Measurements from ENCODE around the gene ENTPD6.

The ENTPD6 gene

DNA sequence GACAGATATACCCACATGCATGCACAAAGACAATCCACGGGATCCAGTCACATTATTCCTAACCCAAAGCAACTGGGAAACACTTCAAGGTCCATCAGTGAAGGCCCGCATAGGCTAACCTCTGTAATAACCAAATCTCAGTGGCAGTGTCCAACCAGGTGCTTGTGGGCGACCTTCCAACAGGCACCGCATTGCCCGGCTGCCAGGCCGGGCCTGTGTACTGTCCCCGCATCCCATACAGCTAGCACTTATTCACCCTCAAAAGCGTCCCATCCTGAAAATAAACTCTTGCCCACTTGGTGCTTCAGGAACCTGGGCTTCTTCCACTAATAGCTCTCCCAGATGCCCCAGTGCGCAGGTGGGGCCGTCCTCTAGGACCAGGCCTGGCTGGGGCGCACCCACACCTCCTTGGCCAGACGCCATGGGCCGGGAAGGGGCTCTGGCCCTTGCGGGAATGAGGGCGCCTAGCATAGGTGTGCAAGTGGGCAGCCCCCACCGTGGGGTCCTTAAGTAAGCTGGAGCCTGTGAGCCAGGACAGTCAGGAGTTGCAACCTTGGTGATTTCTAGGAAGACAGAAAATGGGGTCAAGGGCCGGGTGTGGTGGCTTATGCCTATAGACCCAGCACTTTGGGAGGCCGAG lies 1.1 kb upstream of the ENTPD6 start:
- H3K4me1 ChIP-seq (ENCODE audit: control insufficient read depth, insufficient read depth, low read length): peaks cover 9% of the 10 kb centered on the region
- no peaks in the 10 kb centered on the region for H3K27me3 ChIP-seq (ENCODE audit: control insufficient read depth, insufficient read depth, low read length)
- H3K36me3 ChIP-seq (ENCODE audit: control insufficient read depth, insufficient read depth, low read length): no peaks in the 10 kb centered on the region
- H3K27ac ChIP-seq (ENCODE audit: low read depth, low read length): peak overlapping the region; percentile 95
- H3K9ac ChIP-seq (ENCODE audit: low read length): no peak overlapping the region
- no peak overlapping the region for H3K4me3 ChIP-seq (ENCODE audit: low read length)

DNA sequence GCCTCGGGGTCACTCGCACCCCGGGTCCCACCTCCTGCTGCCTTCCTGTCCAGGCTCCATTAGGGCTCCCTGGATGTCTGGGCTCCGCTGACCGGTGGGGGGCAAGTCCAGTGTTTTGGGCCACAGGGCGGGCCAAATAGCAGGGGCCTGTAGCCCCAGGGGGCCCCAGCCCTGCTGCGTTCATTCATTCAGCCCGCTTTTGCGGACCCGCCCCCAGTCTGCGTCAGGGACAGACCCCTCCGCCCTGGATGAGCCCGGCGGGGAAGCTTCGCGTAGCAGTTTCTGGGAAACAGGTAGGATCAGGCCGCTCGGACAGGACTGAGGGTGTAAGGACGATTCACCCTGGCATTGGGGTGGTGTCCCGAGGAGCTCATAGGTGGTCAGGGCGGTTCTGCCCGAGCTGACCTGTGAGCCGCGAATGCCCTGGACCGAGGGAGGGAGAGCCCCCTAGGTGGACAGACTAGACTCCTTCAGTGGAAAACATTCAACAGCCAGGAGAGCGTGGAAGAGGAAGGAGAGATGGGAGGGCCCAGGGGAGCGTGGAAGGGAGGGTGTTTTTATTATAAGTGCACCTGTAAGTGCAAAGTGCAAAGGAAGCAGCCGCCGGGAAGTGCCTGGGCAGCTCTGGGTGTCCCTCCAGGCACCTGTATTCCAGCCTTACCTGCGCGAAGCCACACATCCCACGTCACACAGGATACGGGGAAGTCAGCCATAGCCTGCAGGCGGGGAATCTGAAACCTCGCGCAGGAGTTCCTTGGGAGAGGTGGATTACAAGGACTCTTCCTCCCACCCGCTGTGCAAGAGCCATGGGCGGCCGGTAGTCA lies 662 bp downstream of the ENTPD6 start:
- Histone ChIP-seq H3K27ac (ENCODE audit: low read depth, low read length) (peak overlapping the region; percentile 95), H3K9ac (ENCODE audit: low read length) (peak overlapping the region; percentile 86), H3K36me3 (ENCODE audit: control insufficient read depth, insufficient read depth, low read length) (no peaks in the 10 kb centered on the region), H3K27me3 (ENCODE audit: control insufficient read depth, insufficient read depth, low read length) (no peaks in the 10 kb centered on the region), H3K4me1 (ENCODE audit: control insufficient read depth, insufficient read depth, low read length) (peaks cover 9% of the 10 kb centered on the region), H3K4me3 (ENCODE audit: low read length) (peak overlapping the region; percentile 84)

DNA sequence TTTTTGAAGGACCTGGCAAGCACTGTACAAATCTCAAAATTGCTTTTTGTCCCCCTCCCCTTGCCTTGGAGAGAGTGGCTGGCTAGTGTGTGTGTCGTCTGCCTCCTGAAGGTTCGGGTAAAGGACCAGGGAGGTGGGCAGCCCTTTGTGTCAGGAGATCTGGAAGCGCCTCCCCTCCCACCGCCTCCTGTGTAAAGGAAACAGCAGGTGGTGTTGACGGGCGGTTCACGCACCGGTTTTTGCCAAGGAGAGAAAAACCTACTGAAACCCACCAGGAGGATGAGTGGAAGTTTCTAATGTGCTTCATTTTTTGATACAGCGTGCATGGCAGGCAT lies 1.2 kb downstream of the ENTPD6 start:
- peaks cover 9% of the 10 kb centered on the region for H3K4me1 ChIP-seq (ENCODE audit: control insufficient read depth, insufficient read depth, low read length)
- H3K36me3 ChIP-seq (ENCODE audit: control insufficient read depth, insufficient read depth, low read length): no peaks in the 10 kb centered on the region
- peak overlapping the region; percentile 95 for H3K27ac ChIP-seq (ENCODE audit: low read depth, low read length)
- H3K27me3 ChIP-seq (ENCODE audit: control insufficient read depth, insufficient read depth, low read length): no peaks in the 10 kb centered on the region
- H3K9ac ChIP-seq (ENCODE audit: low read length): peak overlapping the region; percentile 86
- peak overlapping the region; percentile 84 for H3K4me3 ChIP-seq (ENCODE audit: low read length)

DNA sequence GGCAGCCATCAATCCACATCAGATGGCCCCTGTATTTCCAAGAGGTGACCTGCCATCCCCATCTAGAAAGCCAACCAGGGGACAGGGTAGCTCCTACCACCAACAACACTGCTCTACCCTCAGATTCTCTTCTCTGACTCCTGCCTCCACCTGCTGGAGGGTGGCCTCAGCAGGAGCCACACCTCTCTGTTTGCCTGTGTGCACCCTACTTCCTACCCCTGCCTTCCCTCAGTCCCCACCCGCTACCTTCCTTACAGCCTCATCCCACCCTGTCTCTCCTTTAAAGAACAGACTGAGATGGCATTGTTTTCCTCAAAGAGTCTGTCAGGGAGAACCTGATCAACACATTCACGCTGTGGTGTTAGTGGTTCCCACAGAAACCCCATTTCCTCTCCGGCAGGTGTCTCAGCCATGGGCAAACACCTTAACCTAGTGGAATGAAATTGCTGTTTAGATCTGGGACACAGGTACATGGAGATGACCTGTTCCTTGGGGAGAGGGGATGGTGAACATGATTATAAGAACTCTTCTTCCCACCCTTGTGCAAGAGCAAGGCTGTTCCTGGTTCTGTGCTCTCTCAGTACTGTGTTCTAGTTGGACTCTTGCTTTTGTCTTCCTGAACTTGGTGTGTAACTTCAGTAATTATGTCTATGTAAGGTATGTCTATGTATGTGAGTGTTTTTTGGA lies 1.8 kb downstream of the ENTPD6 start:
- no peak overlapping the region for H3K9ac ChIP-seq (ENCODE audit: low read length)
- H3K27me3 ChIP-seq (ENCODE audit: control insufficient read depth, insufficient read depth, low read length): no peaks in the 10 kb centered on the region
- peak overlapping the region; percentile 84 for H3K4me3 ChIP-seq (ENCODE audit: low read length)
- H3K36me3 ChIP-seq (ENCODE audit: control insufficient read depth, insufficient read depth, low read length): no peaks in the 10 kb centered on the region
- peak overlapping the region; percentile 95 for H3K27ac ChIP-seq (ENCODE audit: low read depth, low read length)
- peaks cover 9% of the 10 kb centered on the region for H3K4me1 ChIP-seq (ENCODE audit: control insufficient read depth, insufficient read depth, low read length)

DNA sequence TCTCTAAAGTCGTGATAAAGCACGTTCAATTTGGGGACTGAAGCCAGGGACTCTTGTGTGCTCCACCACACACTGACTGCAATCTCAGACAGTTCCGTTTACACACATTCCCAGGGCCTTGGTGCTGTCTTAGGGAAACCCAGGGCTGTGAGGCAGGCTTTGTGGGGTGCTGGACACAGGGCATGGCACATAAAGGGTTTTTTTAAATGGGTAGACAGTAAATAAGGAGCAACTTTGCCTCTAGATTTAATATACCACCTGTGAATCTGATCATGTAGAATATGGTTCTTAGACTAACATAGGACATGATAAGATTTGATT lies 2.3 kb downstream of the ENTPD6 start:
- Histone ChIP-seq H3K4me1 (ENCODE audit: control insufficient read depth, insufficient read depth, low read length) (peaks cover 9% of the 10 kb centered on the region), H3K27me3 (ENCODE audit: control insufficient read depth, insufficient read depth, low read length) (no peaks in the 10 kb centered on the region), H3K4me3 (ENCODE audit: low read length) (no peak overlapping the region), H3K9ac (ENCODE audit: low read length) (no peak overlapping the region), H3K36me3 (ENCODE audit: control insufficient read depth, insufficient read depth, low read length) (no peaks in the 10 kb centered on the region), H3K27ac (ENCODE audit: low read depth, low read length) (no peak overlapping the region)

DNA sequence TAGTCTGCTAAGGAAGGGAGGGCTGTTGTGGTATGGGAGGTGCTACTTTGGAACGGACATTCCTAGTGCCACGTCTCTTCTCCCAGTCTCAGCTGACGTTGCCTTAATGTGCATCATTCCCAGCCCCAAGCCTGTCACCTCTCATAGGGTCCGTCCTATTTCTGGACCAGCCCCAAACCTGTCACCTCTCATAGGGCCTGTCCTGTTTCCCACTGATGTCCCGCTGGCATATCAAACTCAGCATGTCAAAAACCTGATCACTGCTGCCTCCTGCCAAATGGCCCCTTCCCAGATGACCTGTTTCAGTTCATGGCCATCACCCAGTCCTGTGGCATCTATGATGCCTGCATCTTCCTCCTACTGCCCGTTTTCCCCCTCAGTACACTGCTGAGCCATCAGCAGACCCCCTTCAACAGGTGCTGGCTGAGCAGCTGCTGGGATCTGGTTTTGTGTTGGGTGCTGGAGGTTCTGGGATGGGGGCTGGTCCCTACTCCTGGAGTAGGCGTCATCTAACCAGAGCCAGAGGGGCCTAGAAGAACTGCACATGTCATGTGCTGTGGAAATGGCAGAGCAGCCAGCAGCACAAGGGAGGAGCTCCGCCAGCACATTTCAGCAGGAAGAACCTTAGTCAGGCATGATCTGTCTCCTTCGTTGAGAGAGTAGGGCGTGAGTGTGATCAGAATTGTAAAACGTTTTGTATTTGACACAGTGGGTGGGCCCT lies 3.3 kb downstream of the ENTPD6 start:
- H3K4me3 ChIP-seq (ENCODE audit: low read length): no peak overlapping the region
- H3K36me3 ChIP-seq (ENCODE audit: control insufficient read depth, insufficient read depth, low read length): no peaks in the 10 kb centered on the region
- H3K4me1 ChIP-seq (ENCODE audit: control insufficient read depth, insufficient read depth, low read length): peaks cover 9% of the 10 kb centered on the region
- no peak overlapping the region for H3K9ac ChIP-seq (ENCODE audit: low read length)
- no peak overlapping the region for H3K27ac ChIP-seq (ENCODE audit: low read depth, low read length)
- no peaks in the 10 kb centered on the region for H3K27me3 ChIP-seq (ENCODE audit: control insufficient read depth, insufficient read depth, low read length)

DNA sequence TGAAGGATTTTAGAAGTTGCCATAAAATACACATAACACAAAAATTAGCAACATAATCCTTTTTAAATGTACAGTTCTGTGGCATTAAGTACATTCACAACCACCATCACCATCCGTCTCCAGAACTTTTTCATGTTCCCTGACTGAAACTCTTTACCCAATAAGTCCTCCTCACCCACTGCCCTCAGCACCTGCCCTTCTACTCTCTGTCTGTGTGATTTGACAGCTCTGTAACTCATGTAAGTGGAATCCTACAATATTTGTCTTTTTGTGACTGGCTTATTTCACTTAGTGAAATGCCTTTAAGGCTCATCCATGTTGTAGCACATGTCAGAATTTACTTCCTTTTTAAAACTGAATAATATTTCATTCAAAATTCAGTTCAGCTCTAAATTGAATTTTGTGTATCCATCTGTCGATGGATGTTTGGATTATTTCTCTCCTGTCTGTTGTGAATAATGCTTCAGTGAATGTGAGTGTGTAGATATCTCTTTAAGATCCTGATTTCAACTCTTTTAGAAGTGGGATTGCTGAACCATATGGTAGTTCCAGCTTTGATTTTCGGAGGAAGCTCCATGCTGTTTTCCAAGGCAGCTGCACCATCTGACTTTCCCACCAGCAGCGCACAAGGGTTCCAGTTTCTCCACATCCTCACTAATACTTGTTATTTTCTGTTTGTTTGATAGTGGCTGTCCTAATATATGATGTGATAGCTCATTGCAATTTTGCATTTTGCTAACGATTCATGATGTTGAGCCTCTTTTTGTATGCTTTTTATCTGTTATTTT lies 4.2 kb downstream of the ENTPD6 start:
- no peak overlapping the region for H3K27ac ChIP-seq (ENCODE audit: low read depth, low read length)
- H3K27me3 ChIP-seq (ENCODE audit: control insufficient read depth, insufficient read depth, low read length): no peaks in the 10 kb centered on the region
- no peak overlapping the region for H3K4me3 ChIP-seq (ENCODE audit: low read length)
- peaks cover 9% of the 10 kb centered on the region for H3K4me1 ChIP-seq (ENCODE audit: control insufficient read depth, insufficient read depth, low read length)
- no peak overlapping the region for H3K9ac ChIP-seq (ENCODE audit: low read length)
- H3K36me3 ChIP-seq (ENCODE audit: control insufficient read depth, insufficient read depth, low read length): no peaks in the 10 kb centered on the region

DNA sequence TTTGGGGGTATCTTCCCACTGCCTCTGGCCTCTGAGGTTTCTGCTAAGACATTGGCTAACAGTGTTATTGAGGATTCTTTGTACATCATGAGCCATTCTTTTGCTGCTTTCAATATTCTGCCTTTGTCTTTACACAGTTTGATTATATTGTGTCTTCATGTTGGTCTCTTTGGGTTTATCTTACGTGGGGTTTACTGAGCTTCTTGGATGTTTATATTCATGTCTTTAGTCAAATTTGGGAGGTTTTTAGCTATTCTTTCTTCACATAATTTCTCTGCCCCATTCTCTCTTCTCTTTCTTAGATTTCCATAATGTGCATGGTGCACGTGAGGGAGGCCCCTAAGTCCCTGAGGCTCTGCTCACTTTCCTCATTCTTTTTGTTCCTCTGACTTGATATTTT lies 7.6 kb downstream of the ENTPD6 start:
- Histone ChIP-seq H3K4me3 (ENCODE audit: low read length) (no peak overlapping the region), H3K27me3 (ENCODE audit: control insufficient read depth, insufficient read depth, low read length) (no peaks in the 10 kb centered on the region), H3K27ac (ENCODE audit: low read depth, low read length) (no peak overlapping the region), H3K36me3 (ENCODE audit: control insufficient read depth, insufficient read depth, low read length) (peaks cover 2% of the 10 kb centered on the region), H3K4me1 (ENCODE audit: control insufficient read depth, insufficient read depth, low read length) (no peaks in the 10 kb centered on the region), H3K9ac (ENCODE audit: low read length) (no peak overlapping the region)

DNA sequence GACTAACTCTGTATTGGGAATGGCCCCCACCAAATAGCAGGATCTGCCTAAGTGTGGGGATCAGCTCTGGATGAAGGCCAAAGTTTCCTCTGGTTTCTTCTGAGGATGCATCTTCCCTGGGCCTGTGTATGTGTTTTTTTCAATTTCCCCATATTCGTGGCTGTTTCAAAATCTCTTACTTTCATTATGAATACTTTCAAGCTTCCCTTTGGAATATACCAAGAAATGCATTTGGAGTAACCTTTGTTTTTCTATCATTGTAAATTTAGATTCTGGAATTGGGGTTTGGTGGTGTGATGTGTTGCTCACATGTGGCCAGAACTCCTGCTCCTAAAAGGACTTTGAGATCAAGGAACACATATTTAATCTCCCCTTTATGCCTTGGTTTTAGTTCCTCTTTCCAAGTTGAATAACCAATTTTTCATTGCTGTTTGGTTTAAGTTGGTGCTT lies 8.4 kb downstream of the ENTPD6 start:
- H3K36me3 ChIP-seq (ENCODE audit: control insufficient read depth, insufficient read depth, low read length): peaks cover 2% of the 10 kb centered on the region
- H3K27me3 ChIP-seq (ENCODE audit: control insufficient read depth, insufficient read depth, low read length): no peaks in the 10 kb centered on the region
- no peak overlapping the region for H3K27ac ChIP-seq (ENCODE audit: low read depth, low read length)
- no peaks in the 10 kb centered on the region for H3K4me1 ChIP-seq (ENCODE audit: control insufficient read depth, insufficient read depth, low read length)
- H3K4me3 ChIP-seq (ENCODE audit: low read length): no peak overlapping the region
- no peak overlapping the region for H3K9ac ChIP-seq (ENCODE audit: low read length)

DNA sequence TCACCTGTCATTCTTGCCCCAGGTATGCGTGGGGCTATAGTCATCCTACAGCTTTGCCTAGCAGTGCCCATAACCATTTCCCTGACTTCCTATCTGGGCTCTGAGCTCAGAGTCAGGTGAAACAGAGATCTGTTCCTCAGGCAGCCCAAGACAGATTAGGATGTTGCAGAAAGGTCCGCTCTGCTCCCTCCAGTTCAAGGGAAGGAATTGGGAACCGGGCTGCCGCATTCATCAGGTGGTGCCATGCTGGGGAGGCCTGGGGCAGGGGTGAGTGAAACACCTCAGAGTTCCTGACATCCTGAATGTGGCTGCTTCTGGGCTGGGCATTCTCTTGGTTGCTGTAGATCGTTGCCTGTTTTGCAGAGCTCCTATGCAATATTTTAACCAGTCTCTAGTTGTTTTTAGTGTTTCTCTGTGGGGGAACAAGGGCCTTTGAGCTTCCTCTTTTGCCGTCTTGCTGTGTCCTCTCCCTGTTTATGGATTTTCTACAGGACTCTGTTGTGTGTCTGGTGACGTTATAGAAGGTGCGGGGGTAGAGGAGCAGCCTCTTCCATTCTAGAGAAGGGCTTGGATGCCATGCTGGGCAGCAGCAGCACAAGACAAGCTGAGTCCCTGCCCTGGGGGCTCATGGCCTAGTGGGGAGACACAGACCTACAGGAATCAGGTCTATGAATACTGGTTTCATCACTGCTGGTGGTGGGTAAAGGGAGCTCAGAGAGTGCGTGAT lies 9.2 kb downstream of the ENTPD6 start:
- Histone ChIP-seq H3K4me3 (ENCODE audit: low read length) (no peak overlapping the region), H3K36me3 (ENCODE audit: control insufficient read depth, insufficient read depth, low read length) (peaks cover 2% of the 10 kb centered on the region), H3K9ac (ENCODE audit: low read length) (no peak overlapping the region), H3K4me1 (ENCODE audit: control insufficient read depth, insufficient read depth, low read length) (no peaks in the 10 kb centered on the region), H3K27ac (ENCODE audit: low read depth, low read length) (no peak overlapping the region), H3K27me3 (ENCODE audit: control insufficient read depth, insufficient read depth, low read length) (no peaks in the 10 kb centered on the region)

DNA sequence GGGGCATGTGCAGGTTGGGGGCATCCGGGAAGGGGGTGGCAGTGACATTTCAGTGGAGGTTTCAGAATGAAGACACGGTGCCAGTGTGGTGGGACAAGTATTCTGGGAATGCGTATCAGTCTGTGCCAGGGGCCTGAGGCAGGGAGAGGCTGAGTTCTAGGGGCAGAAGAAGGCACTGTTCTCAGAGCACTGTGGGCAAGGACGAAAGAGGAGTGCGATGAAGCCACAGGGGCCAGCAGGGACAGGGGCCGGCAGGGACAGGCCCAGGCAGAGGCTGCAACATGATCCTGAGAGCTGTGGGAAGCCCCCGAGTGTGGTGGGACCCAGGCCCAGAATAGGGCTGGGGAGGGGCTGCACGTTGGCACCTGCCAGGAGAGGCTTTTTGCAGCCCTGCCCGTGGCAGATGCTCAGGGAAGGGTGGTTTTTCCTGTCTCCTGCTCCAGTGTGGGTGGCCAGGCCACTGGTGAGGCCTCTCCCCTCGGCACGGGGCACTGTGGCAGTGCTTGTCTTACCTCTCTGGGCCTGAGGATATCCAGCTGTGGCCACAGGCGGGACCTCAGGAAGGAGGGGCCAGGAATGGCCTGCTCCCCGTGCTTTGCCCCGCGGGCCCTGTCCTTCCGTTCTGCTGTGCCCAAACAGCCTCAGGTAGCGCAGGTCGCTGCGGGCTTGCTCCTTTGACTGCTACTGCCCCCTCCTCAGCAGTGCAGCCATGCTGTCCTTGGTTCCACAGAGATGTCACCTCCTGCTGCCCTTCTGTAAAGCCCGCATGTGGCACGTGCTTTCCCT lies 10.0 kb downstream of the ENTPD6 start:
- Histone ChIP-seq H3K27me3 (ENCODE audit: control insufficient read depth, insufficient read depth, low read length) (no peaks in the 10 kb centered on the region), H3K36me3 (ENCODE audit: control insufficient read depth, insufficient read depth, low read length) (peaks cover 2% of the 10 kb centered on the region), H3K27ac (ENCODE audit: low read depth, low read length) (no peak overlapping the region), H3K4me1 (ENCODE audit: control insufficient read depth, insufficient read depth, low read length) (no peaks in the 10 kb centered on the region), H3K9ac (ENCODE audit: low read length) (no peak overlapping the region), H3K4me3 (ENCODE audit: low read length) (no peak overlapping the region)

All from rectal smooth muscle tissue (tissue), 1 donor.